ENCODE results near the gene NTNG1. TPM values are rescaled to one million over a fixed set of nuclear protein-coding genes. Genes with fewer than 3 reads are reported as not detected.

The NTNG1 gene
- total RNA-seq, 4 donors from 2014 or later = 0.78 to 4.2 (median 2.4) TPM

DNA sequence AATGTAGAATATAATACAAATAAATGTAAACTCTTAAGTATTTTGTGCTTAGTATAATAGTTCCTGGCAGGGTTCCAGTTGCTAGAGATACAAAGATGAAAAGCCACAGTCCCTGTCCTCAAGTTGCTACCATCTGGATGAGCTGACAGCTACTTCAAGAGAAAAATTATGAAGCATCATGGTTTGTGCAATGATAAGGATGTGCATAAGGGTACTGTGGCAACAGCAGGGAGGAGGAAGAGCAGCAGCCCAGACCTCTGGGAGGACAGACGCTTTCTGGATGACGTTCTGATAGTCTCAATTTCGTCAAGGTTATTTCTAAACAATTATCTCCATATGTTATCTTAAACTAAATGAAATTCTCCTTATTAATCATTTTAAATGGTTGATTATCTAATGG lies 198.9 kb downstream of the NTNG1 start:
- no peaks in the 10 kb centered on the region for H3K4me1 ChIP-seq
- H3K27ac ChIP-seq (replicated peaks in 1 of 4) = no peak overlapping the region
- no peaks in the 10 kb centered on the region for H3K9me3 ChIP-seq
- no peaks in the 10 kb centered on the region for H3K27me3 ChIP-seq
- intact Hi-C loops (cut with DNase I) = no loop called here
- DNase-seq (ENCODE audit: extremely low spot score) = no peak
- TF ChIP-seq POLR2A (IDR thresholded peaks at IDR 0.05; ENCODE audit: low read depth) = no peak
- TF ChIP-seq, protein P1, sequence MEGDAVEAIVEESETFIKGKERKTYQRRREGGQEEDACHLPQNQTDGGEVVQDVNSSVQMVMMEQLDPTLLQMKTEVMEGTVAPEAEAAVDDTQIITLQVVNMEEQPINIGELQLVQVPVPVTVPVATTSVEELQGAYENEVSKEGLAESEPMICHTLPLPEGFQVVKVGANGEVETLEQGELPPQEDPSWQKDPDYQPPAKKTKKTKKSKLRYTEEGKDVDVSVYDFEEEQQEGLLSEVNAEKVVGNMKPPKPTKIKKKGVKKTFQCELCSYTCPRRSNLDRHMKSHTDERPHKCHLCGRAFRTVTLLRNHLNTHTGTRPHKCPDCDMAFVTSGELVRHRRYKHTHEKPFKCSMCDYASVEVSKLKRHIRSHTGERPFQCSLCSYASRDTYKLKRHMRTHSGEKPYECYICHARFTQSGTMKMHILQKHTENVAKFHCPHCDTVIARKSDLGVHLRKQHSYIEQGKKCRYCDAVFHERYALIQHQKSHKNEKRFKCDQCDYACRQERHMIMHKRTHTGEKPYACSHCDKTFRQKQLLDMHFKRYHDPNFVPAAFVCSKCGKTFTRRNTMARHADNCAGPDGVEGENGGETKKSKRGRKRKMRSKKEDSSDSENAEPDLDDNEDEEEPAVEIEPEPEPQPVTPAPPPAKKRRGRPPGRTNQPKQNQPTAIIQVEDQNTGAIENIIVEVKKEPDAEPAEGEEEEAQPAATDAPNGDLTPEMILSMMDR (IDR thresholded peaks at IDR 0.05) = no peak
- no peak for TF ChIP-seq POLR2AphosphoS5 (IDR thresholded peaks at IDR 0.05)
- no peak for TF ChIP-seq EP300 (IDR thresholded peaks at IDR 0.05)
- H3K36me3 ChIP-seq = no peaks in the 10 kb centered on the region
- WGBS = 83% methylated on average over 3 of the region's 3 CpGs
- no peak overlapping the region for H3K4me3 ChIP-seq

GRCh38 chr1:107342316-107342715 lies 201.5 kb downstream of the NTNG1 start:
- H3K27ac ChIP-seq (replicated peaks in 1 of 4) = no peak overlapping the region
- no peaks in the 10 kb centered on the region for H3K27me3 ChIP-seq
- no peak for DNase-seq (ENCODE audit: extremely low spot score)
- no peaks in the 10 kb centered on the region for H3K36me3 ChIP-seq
- H3K4me1 ChIP-seq = no peaks in the 10 kb centered on the region
- intact Hi-C loops (cut with DNase I) = no loop called here
- no peak overlapping the region for H3K4me3 ChIP-seq
- TF ChIP-seq POLR2A (IDR thresholded peaks at IDR 0.05; ENCODE audit: low read depth) = no peak
- no peaks in the 10 kb centered on the region for H3K9me3 ChIP-seq

DNA sequence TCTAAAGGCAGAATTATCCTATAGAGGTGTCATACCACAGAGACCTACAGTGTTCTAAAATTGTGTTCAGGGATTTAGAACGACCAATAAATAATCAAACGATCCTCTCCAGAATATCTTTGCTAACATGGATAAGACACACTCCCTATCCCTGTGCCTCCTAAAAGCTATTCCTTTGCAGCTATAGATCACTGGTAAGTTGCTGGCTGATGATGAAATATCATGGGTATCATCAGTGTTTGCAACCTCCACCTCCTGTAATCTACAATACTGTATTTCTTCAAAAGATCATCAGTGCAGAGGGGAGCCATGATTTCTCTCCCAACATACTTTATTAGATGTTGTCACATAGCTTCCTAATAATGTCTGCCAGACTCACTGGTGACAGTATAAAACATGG lies 201.9 kb downstream of the NTNG1 start:
- no peak for TF ChIP-seq POLR2AphosphoS5 (IDR thresholded peaks at IDR 0.05)
- TF ChIP-seq, protein P1 (IDR thresholded peaks at IDR 0.05) = no peak
- no peak for TF ChIP-seq EP300 (IDR thresholded peaks at IDR 0.05)
- TF ChIP-seq POLR2A (IDR thresholded peaks at IDR 0.05; ENCODE audit: low read depth) = no peak
- Histone ChIP-seq H3K27me3 (no peaks in the 10 kb centered on the region), H3K36me3 (no peaks in the 10 kb centered on the region), H3K4me3 (no peak overlapping the region), H3K9me3 (no peaks in the 10 kb centered on the region), H3K27ac (replicated peaks in 1 of 4) (no peak overlapping the region), H3K4me1 (no peaks in the 10 kb centered on the region)
- no peak for DNase-seq (ENCODE audit: extremely low spot score)
- WGBS = 83% methylated on average over 2 of the region's 2 CpGs
- intact Hi-C loops (cut with DNase I) = no loop called here

GRCh38 chr1:107343601-107344000 lies 202.8 kb downstream of the NTNG1 start:
- WGBS = 94% methylated on average over 5 of the region's 5 CpGs
- no peak overlapping the region for H3K27ac ChIP-seq (replicated peaks in 1 of 4)

GRCh38 chr1:107344268-107344760 lies 203.5 kb downstream of the NTNG1 start:
- H3K4me3 ChIP-seq = no peak overlapping the region
- H3K27me3 ChIP-seq = no peaks in the 10 kb centered on the region
- H3K27ac ChIP-seq (replicated peaks in 1 of 4) = no peak overlapping the region
- no peaks in the 10 kb centered on the region for H3K4me1 ChIP-seq
- no peak for DNase-seq (ENCODE audit: extremely low spot score)
- TF ChIP-seq POLR2AphosphoS5 (IDR thresholded peaks at IDR 0.05) = no peak
- TF ChIP-seq, protein P1 (IDR thresholded peaks at IDR 0.05) = no peak
- TF ChIP-seq POLR2A (IDR thresholded peaks at IDR 0.05; ENCODE audit: low read depth) = no peak
- TF ChIP-seq EP300 (IDR thresholded peaks at IDR 0.05) = no peak
- intact Hi-C loops (cut with DNase I) = no loop called here
- WGBS = 71% methylated on average over 1 of the region's 1 CpG
- no peaks in the 10 kb centered on the region for H3K36me3 ChIP-seq
- H3K9me3 ChIP-seq = no peaks in the 10 kb centered on the region

More at GRCh38 chr1:107343601-107344000, 202.8 kb downstream of the NTNG1 start:
- intact Hi-C loops (cut with DNase I) = no loop called here
- TF ChIP-seq, protein P1 (IDR thresholded peaks at IDR 0.05) = no peak
- TF ChIP-seq POLR2AphosphoS5 (IDR thresholded peaks at IDR 0.05) (no peak), EP300 (IDR thresholded peaks at IDR 0.05) (no peak), POLR2A (IDR thresholded peaks at IDR 0.05; ENCODE audit: low read depth) (no peak)
- DNase-seq (ENCODE audit: extremely low spot score) = no peak
- Histone ChIP-seq H3K4me1 (no peaks in the 10 kb centered on the region), H3K9me3 (no peaks in the 10 kb centered on the region), H3K4me3 (no peak overlapping the region), H3K36me3 (no peaks in the 10 kb centered on the region), H3K27me3 (no peaks in the 10 kb centered on the region)

All from esophagus muscularis mucosa (tissue), 4 donors.